ENCODE data around the gene DHRS13.

GRCh38 chr17:28882154-28882895 lies 20.6 kb downstream of the DHRS13 start:
- TF ChIP-seq EZH2 (IDR thresholded peaks at IDR 0.05; ENCODE audit: low read length, missing control alignments) (no peak), CTCF (conservative IDR thresholded peaks at IDR 0.05 in 1 of 2, IDR thresholded peaks at IDR 0.05 in 1 of 2; ENCODE audit: low read depth in 1 of 2, low read length in 2 of 2) (no peak)

Measured in fibroblast of lung (primary cell).